GM23248 (cell line): ENCODE results near the gene ZCCHC17.

Experiments used
- EZH2 ChIP-seq: fragments of 200-600 bp; sonication (generic); IDR thresholded peaks from 2 replicates; pipeline ENCODE4 v1.6.1; 2018; ENCODE audit warnings: antibody characterized with exemption, mild to moderate bottlenecking; ENCODE audit not compliant: insufficient read depth, poor library complexity, severe bottlenecking
- EZH2phosphoT487 ChIP-seq: fragments of 200-600 bp; sonication (generic); IDR thresholded peaks from 2 replicates; pipeline ENCODE4 v1.6.1; 2018; ENCODE audit warnings: antibody characterized with exemption, moderate library complexity, mild to moderate bottlenecking, low read depth; ENCODE audit not compliant: insufficient read depth

DNA sequence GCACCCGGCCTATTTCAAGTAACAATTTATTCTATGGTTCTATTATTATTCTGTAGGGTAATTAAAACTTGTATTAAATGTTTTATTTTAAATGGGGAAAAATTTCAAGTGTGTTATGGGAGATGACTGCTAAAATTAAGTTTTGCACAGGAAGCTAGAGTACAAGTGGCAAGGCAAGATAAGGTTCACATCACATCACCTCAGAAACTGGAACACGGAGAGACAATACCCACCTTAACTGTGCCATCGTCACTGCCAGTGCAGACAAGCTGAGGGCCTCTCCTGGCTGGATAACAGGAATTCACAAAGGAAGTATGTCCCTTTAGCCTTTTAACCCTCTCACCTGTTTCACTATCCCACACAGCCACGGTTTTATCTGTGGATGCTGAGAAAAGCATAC, 7.8 kb upstream of the ZCCHC17 start:
- TF ChIP-seq EZH2phosphoT487 (no peak), EZH2 (no peak)
